ENCODE results near the gene TBRG1. TPM values are rescaled to one million over a fixed set of nuclear protein-coding genes. Genes with fewer than 3 reads are reported as not detected.

The TBRG1 gene
- total and polyA plus RNA-seq, 2 experiments from 2014 or later, result 24.8 to 56.6 TPM

GRCh38 chr11:124661553-124661952, 38.9 kb downstream of the TBRG1 start (continued):
- TF ChIP-seq EZH2phosphoT487 (IDR thresholded peaks at IDR 0.05; ENCODE audit: unreplicated experiment), result no peak
- TF ChIP-seq NANOG (IDR thresholded peaks at IDR 0.05; ENCODE audit: borderline replicate concordance), result no peak
- TF ChIP-seq, protein P1, sequence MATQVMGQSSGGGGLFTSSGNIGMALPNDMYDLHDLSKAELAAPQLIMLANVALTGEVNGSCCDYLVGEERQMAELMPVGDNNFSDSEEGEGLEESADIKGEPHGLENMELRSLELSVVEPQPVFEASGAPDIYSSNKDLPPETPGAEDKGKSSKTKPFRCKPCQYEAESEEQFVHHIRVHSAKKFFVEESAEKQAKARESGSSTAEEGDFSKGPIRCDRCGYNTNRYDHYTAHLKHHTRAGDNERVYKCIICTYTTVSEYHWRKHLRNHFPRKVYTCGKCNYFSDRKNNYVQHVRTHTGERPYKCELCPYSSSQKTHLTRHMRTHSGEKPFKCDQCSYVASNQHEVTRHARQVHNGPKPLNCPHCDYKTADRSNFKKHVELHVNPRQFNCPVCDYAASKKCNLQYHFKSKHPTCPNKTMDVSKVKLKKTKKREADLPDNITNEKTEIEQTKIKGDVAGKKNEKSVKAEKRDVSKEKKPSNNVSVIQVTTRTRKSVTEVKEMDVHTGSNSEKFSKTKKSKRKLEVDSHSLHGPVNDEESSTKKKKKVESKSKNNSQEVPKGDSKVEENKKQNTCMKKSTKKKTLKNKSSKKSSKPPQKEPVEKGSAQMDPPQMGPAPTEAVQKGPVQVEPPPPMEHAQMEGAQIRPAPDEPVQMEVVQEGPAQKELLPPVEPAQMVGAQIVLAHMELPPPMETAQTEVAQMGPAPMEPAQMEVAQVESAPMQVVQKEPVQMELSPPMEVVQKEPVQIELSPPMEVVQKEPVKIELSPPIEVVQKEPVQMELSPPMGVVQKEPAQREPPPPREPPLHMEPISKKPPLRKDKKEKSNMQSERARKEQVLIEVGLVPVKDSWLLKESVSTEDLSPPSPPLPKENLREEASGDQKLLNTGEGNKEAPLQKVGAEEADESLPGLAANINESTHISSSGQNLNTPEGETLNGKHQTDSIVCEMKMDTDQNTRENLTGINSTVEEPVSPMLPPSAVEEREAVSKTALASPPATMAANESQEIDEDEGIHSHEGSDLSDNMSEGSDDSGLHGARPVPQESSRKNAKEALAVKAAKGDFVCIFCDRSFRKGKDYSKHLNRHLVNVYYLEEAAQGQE (IDR thresholded peaks at IDR 0.05; ENCODE audit: unreplicated experiment), result no peak
- TF ChIP-seq EZH2 (IDR thresholded peaks at IDR 0.05; ENCODE audit: low read depth, unreplicated experiment), result no peak
- no peak for TF ChIP-seq ZNF114 (CRISPR knock-in tag; IDR thresholded peaks at IDR 0.05)
- no peak for TF ChIP-seq JUNB (IDR thresholded peaks at IDR 0.05; ENCODE audit: unreplicated experiment)
- no peak for TF ChIP-seq CREB1 (CRISPR knock-in tag; IDR thresholded peaks at IDR 0.05; ENCODE audit: low read depth)
- TF ChIP-seq STAT1 (IDR thresholded peaks at IDR 0.05; ENCODE audit: unreplicated experiment), result no peak

DNA sequence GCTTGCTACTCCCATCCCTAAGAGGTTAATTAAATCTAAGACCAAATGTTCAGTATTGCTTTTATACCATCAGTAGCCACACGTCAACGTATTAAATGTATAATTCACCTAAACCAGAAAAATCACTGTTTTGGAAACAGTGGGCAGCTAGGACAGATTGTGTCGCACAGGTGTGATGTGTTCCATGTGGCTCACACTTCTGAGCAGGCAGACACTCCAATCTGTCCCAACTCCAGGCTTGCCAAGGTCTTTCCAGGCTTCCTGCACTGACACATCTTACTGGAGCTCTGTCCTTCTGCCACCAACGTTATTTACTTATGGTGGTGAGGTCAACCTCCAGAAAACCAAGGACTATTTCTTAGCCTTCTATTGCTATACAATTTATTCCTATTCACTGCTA, 39.4 kb downstream of the TBRG1 start:
- H3K4me3 ChIP-seq, result no peak overlapping the region
- no peak overlapping the region for H2AFZ ChIP-seq
- H3K4me1 Mint-ChIP-seq, result peaks cover 16% of the 10 kb centered on the region
- no peaks in the 10 kb centered on the region for H3K36me3 ChIP-seq (ENCODE audit: insufficient read depth)
- ATAC-seq (no peak), DNase-seq (ENCODE audit: low spot score) (no peak)
- H3F3A ChIP-seq (replicated peaks; ENCODE audit: low read depth), result no peaks in the 10 kb centered on the region
- H3K27me3 Mint-ChIP-seq (ENCODE audit: insufficient read depth, low read depth, poor library complexity), result peaks cover 6% of the 10 kb centered on the region
- no peaks in the 10 kb centered on the region for H4K20me1 ChIP-seq (replicated peaks; ENCODE audit: insufficient read depth)
- H3K79me2 ChIP-seq (replicated peaks; ENCODE audit: insufficient read depth), result no peaks in the 10 kb centered on the region
- H3K4me3 Mint-ChIP-seq, result no peak overlapping the region
- peaks cover 10% of the 10 kb centered on the region for H3K4me1 ChIP-seq (ENCODE audit: insufficient read depth)
- peaks cover 5% of the 10 kb centered on the region; the same call in 1 of the 2 replicates for H3K27me3 ChIP-seq (ENCODE audit: insufficient read depth)
- no peaks in the 10 kb centered on the region for H3K9me3 Mint-ChIP-seq
- no peak overlapping the region for H3K27ac ChIP-seq (ENCODE audit: low read depth)
- H3K27ac Mint-ChIP-seq, result no peak overlapping the region
- H3K36me3 Mint-ChIP-seq (ENCODE audit: low read depth), result no peaks in the 10 kb centered on the region; the same call in 2 of the 3 replicates
- H3K9me2 ChIP-seq (ENCODE audit: insufficient read depth), result no peaks in the 10 kb centered on the region
- H3K4me2 ChIP-seq, result no peak overlapping the region
- TF ChIP-seq EZH2 (IDR thresholded peaks at IDR 0.05; ENCODE audit: low read depth, unreplicated experiment) (no peak), ZNF331 (CRISPR knock-in tag; IDR thresholded peaks at IDR 0.05; ENCODE audit: low read depth) (no peak), ZNF114 (CRISPR knock-in tag; IDR thresholded peaks at IDR 0.05) (no peak), ETS1 (IDR thresholded peaks at IDR 0.05) (no peak), CREB1 (CRISPR knock-in tag; IDR thresholded peaks at IDR 0.05; ENCODE audit: low read depth) (no peak), JUNB (IDR thresholded peaks at IDR 0.05; ENCODE audit: unreplicated experiment) (no peak), POLR2AphosphoS5 (IDR thresholded peaks at IDR 0.05; ENCODE audit: low read depth) (no peak), EZH2phosphoT487 (IDR thresholded peaks at IDR 0.05; ENCODE audit: unreplicated experiment) (no peak), STAT1 (IDR thresholded peaks at IDR 0.05; ENCODE audit: unreplicated experiment) (no peak), NANOG (IDR thresholded peaks at IDR 0.05; ENCODE audit: borderline replicate concordance) (no peak)
- TF ChIP-seq, protein P1 (IDR thresholded peaks at IDR 0.05; ENCODE audit: unreplicated experiment), result no peak
- TF ChIP-seq, protein P2, sequence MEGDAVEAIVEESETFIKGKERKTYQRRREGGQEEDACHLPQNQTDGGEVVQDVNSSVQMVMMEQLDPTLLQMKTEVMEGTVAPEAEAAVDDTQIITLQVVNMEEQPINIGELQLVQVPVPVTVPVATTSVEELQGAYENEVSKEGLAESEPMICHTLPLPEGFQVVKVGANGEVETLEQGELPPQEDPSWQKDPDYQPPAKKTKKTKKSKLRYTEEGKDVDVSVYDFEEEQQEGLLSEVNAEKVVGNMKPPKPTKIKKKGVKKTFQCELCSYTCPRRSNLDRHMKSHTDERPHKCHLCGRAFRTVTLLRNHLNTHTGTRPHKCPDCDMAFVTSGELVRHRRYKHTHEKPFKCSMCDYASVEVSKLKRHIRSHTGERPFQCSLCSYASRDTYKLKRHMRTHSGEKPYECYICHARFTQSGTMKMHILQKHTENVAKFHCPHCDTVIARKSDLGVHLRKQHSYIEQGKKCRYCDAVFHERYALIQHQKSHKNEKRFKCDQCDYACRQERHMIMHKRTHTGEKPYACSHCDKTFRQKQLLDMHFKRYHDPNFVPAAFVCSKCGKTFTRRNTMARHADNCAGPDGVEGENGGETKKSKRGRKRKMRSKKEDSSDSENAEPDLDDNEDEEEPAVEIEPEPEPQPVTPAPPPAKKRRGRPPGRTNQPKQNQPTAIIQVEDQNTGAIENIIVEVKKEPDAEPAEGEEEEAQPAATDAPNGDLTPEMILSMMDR (conservative IDR thresholded peaks at IDR 0.05; ENCODE audit: low read depth in 2 of 2), result no peak

All from GM23338 (cell line).